Uterus (tissue), 4 donors: Measurements from ENCODE around the gene ARRB2. TPM values are rescaled to one million over a fixed set of nuclear protein-coding genes. Genes with fewer than 3 reads are reported as not detected.

Experiments used
- DNase-seq, 2 donors: peaks; one replicate each; pipeline ENCODE4 v3.0.0-alpha.2; 2019 to 2020
- H3K27ac ChIP-seq, 2 donors: fragments of 200-600 bp; sonication (generic); 1 replicate in 1 of 2; 2 replicates in 1 of 2; pipeline ENCODE4 v1.5.1; 2016 to 2018
- H3K27me3 ChIP-seq, 2 donors: fragments of 200-600 bp; sonication (generic); one replicate each; pipeline ENCODE4 v1.5.1; 2018 to 2019; ENCODE audit warnings: control low read depth in 1 of 2
- H3K36me3 ChIP-seq, 2 donors: fragments of 200-600 bp; sonication (generic); one replicate each; pipeline ENCODE4 v1.5.1; 2019; ENCODE audit warnings: control low read depth in 1 of 2
- H3K4me1 ChIP-seq, 2 donors: fragments of 200-600 bp; sonication (generic); one replicate each; pipeline ENCODE4 v1.5.1; 2018 to 2019; ENCODE audit warnings: control low read depth in 1 of 2
- H3K4me3 ChIP-seq, 2 donors: fragments of 200-600 bp; sonication (generic); 1 replicate in 1 of 2; 2 replicates in 1 of 2; pipeline ENCODE4 v1.5.1; 2018 to 2019; ENCODE audit warnings: mild to moderate bottlenecking in 1 of 2
- H3K9me3 ChIP-seq, 2 donors: fragments of 200-600 bp; sonication (generic); one replicate each; pipeline ENCODE4 v1.5.1; 2019; ENCODE audit warnings: control low read depth in 1 of 2
- CTCF ChIP-seq, 4 experiments: fragments of 200-600 bp in 2 of 4; fragments of 450-650 bp in 2 of 4; sonication (generic) in 2 of 4; IDR thresholded peaks; one replicate each; pipeline ENCODE4 v1.5.1; 2016 to 2019; ENCODE audit warnings: antibody characterized with exemption in 4 of 4, mild to moderate bottlenecking in 2 of 4, moderate library complexity in 1 of 4
- POLR2A ChIP-seq, 2 donors: fragments of 450-650 bp; IDR thresholded peaks; one replicate each; pipeline ENCODE4 v1.6.1; 2016; ENCODE audit warnings: antibody characterized with exemption in 2 of 2, mild to moderate bottlenecking in 1 of 2, moderate library complexity in 1 of 2
- intact Hi-C: fragments of 100-400 bp; cut with DNase I; formaldehyde crosslinking; loops from one replicate; pipeline ENCODE4 v1.15.1; 2023; ENCODE audit warnings: low total_unique reads
- total RNA-seq, 4 donors: library from RNA; depleted of rRNA in 3 of 4; stranded (reverse); fragments of >200 nt in 3 of 4; gene quantifications; one replicate each; pipeline versions ENCODE4 v1.1.0 to v1.2.4, GENCODE V29; 2014 to 2023
- donor health status: DM: yes; HTN: yes; CAD: no.

Gene ARRB2
- total RNA-seq, 4 donors from 2014 or later = 11.6 to 48.5 (median 40.8) TPM

GRCh38 chr17:4768298-4768697 is 57.9 kb downstream of the ARRB2 start:
- Histone ChIP-seq H3K4me1 (no peaks in the 10 kb centered on the region), H3K27me3 (no peaks in the 10 kb centered on the region), H3K9me3 (no peaks in the 10 kb centered on the region), H3K4me3 (no peak overlapping the region), H3K27ac (no peak overlapping the region), H3K36me3 (no peaks in the 10 kb centered on the region)
- intact Hi-C loops = no loop called here
- no peak for DNase-seq
- TF ChIP-seq POLR2A (IDR thresholded peaks at IDR 0.05) = no peak
- no peak for TF ChIP-seq CTCF (IDR thresholded peaks at IDR 0.05)

GRCh38 chr17:4769628-4770027 is 59.2 kb downstream of the ARRB2 start:
- DNase-seq = no peak
- no peaks in the 10 kb centered on the region for H3K4me1 ChIP-seq
- H3K36me3 ChIP-seq = no peaks in the 10 kb centered on the region
- TF ChIP-seq POLR2A (IDR thresholded peaks at IDR 0.05) (no peak), CTCF (IDR thresholded peaks at IDR 0.05) (no peak)
- H3K27me3 ChIP-seq = no peaks in the 10 kb centered on the region
- no peak overlapping the region for H3K4me3 ChIP-seq
- no peak overlapping the region for H3K27ac ChIP-seq
- no peaks in the 10 kb centered on the region for H3K9me3 ChIP-seq
- intact Hi-C loops = no loop called here

Other genes with a start within 250 kb of the ARRB2 start
- 10 to 100 TPM in 2 of 4 donors, 1 to 10 TPM in 2; 3.8 to 40.5 (median 13.6) TPM for gene SPNS2, start 211.8 kb upstream of the ARRB2 start, total RNA-seq
- gene MYBBP1A, start 155.2 kb upstream of the ARRB2 start, total RNA-seq = 10 to 100 TPM; 10.9 to 64.7 (median 25.2) TPM
- 1 to 10 TPM in 1 of 4 donors, under 1 TPM in 2, not detected in 1; 0.21 to 4.4 (median 0.29) TPM for gene GGT6, start 150.1 kb upstream of the ARRB2 start, total RNA-seq
- gene SMTNL2, start 126.1 kb upstream of the ARRB2 start, total RNA-seq = 10 to 100 TPM in 1 of 4 donors, 1 to 10 TPM in 2, not detected in 1; 5.7 to 12.0 (median 6.8) TPM
- gene ALOX15, start 69.0 kb upstream of the ARRB2 start, total RNA-seq = 1 to 10 TPM in 1 of 4 donors, under 1 TPM in 1, not detected in 2; 0.24 to 2.9 TPM
- 10 to 100 TPM in 3 of 4 donors, 1 to 10 TPM in 1; 7.4 to 56.8 (median 35.8) TPM for gene PELP1, start 6.5 kb upstream of the ARRB2 start, total RNA-seq
- gene MED11, start 20.8 kb downstream of the ARRB2 start, total RNA-seq = 100 to 1,000 TPM in 1 of 4 donors, 10 to 100 TPM in 2, 1 to 10 TPM in 1; 2.9 to 209 (median 14.0) TPM
- under 1 TPM in 2 of 4 donors, not detected in 2; 0.58 to 0.69 TPM for gene ZMYND15, start 29.2 kb downstream of the ARRB2 start, total RNA-seq
- 1 to 10 TPM; 1.0 to 9.1 (median 7.1) TPM for gene CXCL16, start 29.3 kb downstream of the ARRB2 start, total RNA-seq
- not detected for gene TM4SF5, start 61.3 kb downstream of the ARRB2 start, total RNA-seq
- 1 to 10 TPM in 2 of 4 donors, not detected in 2; 1.3 to 2.2 TPM for gene VMO1, start 75.7 kb downstream of the ARRB2 start, total RNA-seq
- gene GLTPD2, start 78.3 kb downstream of the ARRB2 start, total RNA-seq = not detected
- 10 to 100 TPM; 64.9 to 99.7 (median 87.3) TPM for gene PSMB6, start 85.5 kb downstream of the ARRB2 start, total RNA-seq
- 10 to 100 TPM in 3 of 4 donors, 1 to 10 TPM in 1; 10.0 to 54.3 (median 25.1) TPM for gene PLD2, start 96.5 kb downstream of the ARRB2 start, total RNA-seq
- gene MINK1, start 122.7 kb downstream of the ARRB2 start, total RNA-seq = 10 to 100 TPM; 17.9 to 99.2 (median 27.9) TPM
- 1 to 10 TPM in 3 of 4 donors, not detected in 1; 2.9 to 6.6 (median 3.5) TPM for gene C17orf107, start 188.9 kb downstream of the ARRB2 start, total RNA-seq
- under 1 TPM in 2 of 4 donors, not detected in 2; 0.79 to 0.83 TPM for gene CHRNE, start 192.5 kb downstream of the ARRB2 start, total RNA-seq
- gene GP1BA, start 221.6 kb downstream of the ARRB2 start, total RNA-seq = not detected
- 10 to 100 TPM in 3 of 4 donors, 1 to 10 TPM in 1; 9.5 to 58.2 (median 42.9) TPM for gene SLC25A11, start 229.4 kb downstream of the ARRB2 start, total RNA-seq
- 100 to 1,000 TPM in 1 of 4 donors, 10 to 100 TPM in 3; 14.8 to 100 (median 53.1) TPM for gene RNF167, start 229.6 kb downstream of the ARRB2 start, total RNA-seq
- 100 to 1,000 TPM; 170 to 396 (median 304) TPM for gene PFN1, start 237.9 kb downstream of the ARRB2 start, total RNA-seq
- gene ENO3, start 240.5 kb downstream of the ARRB2 start, total RNA-seq = 1 to 10 TPM in 3 of 4 donors, not detected in 1; 2.8 to 3.7 (median 3.6) TPM